ENCODE results near the gene LBX2.

- TF ChIP-seq CTCF (IDR thresholded peaks at IDR 0.05) (no peak), POLR2A (IDR thresholded peaks at IDR 0.05) (no peak)
These were observed 1.2 kb upstream of the LBX2 start for GRCh38 chr2:74500578-74500946.

All from transverse colon (tissue), 3 donors.